ENCODE measurements around the gene PTCD3. TPM values are rescaled to one million over a fixed set of nuclear protein-coding genes. Genes with fewer than 3 reads are reported as not detected.

The PTCD3 gene
- polyA plus RNA-seq, 1 donor from 2014 or later: 214 TPM

- TF ChIP-seq POLR2AphosphoS5 (IDR thresholded peaks at IDR 0.05) (no peak), EZH2 (IDR thresholded peaks at IDR 0.05; ENCODE audit: borderline replicate concordance, insufficient read depth, low read length, poor library complexity, severe bottlenecking) (no peak), EP300 (conservative IDR thresholded peaks at IDR 0.05; ENCODE audit: poor library complexity, severe bottlenecking) (no peak)
These were observed 39.9 kb upstream of the PTCD3 start (continued) for GRCh38 chr2:86066007-86066578.

- no peaks in the 10 kb centered on the region for H3K27me3 ChIP-seq (ENCODE audit: insufficient read depth, low read depth, low read length)
- no peaks in the 10 kb centered on the region for H3K9me2 ChIP-seq (ENCODE audit: insufficient read depth, low read length)
- H3K27ac ChIP-seq (ENCODE audit: low read length): no peak overlapping the region
- H3K36me3 ChIP-seq (ENCODE audit: insufficient read depth, low read length): peaks cover 10% of the 10 kb centered on the region
- H3K4me3 ChIP-seq (ENCODE audit: low read length): no peak overlapping the region
- H3K9ac ChIP-seq (ENCODE audit: low read length): no peak overlapping the region
- H4K20me1 ChIP-seq (ENCODE audit: insufficient read depth): no peaks in the 10 kb centered on the region
- no peak overlapping the region for H3K4me2 ChIP-seq (ENCODE audit: low read length)
- no peaks in the 10 kb centered on the region for H3K79me2 ChIP-seq (replicated peaks; ENCODE audit: insufficient read depth, low read length)
- H2AFZ ChIP-seq (ENCODE audit: low read depth, low read length): no peak overlapping the region
- no peaks in the 10 kb centered on the region for H3F3A ChIP-seq (ENCODE audit: insufficient read depth, low read length, poor library complexity, severe bottlenecking)
- no peak for TF ChIP-seq EZH2 (IDR thresholded peaks at IDR 0.05; ENCODE audit: borderline replicate concordance, insufficient read depth, low read length, poor library complexity, severe bottlenecking)
- TF ChIP-seq MXI1 (conservative IDR thresholded peaks at IDR 0.05; ENCODE audit: poor library complexity, severe bottlenecking): no peak
- no peak for TF ChIP-seq EP300 (conservative IDR thresholded peaks at IDR 0.05; ENCODE audit: poor library complexity, severe bottlenecking)
- no peak for TF ChIP-seq RAD21 (conservative IDR thresholded peaks at IDR 0.05)
- no peak for TF ChIP-seq TAF1 (IDR thresholded peaks at IDR 0.05; ENCODE audit: low read depth)
- no peak for TF ChIP-seq POLR2AphosphoS5 (IDR thresholded peaks at IDR 0.05)
- TF ChIP-seq CTCF (IDR thresholded peaks at IDR 0.05; ENCODE audit: poor library complexity, severe bottlenecking): no peak
- TF ChIP-seq, protein P1, sequence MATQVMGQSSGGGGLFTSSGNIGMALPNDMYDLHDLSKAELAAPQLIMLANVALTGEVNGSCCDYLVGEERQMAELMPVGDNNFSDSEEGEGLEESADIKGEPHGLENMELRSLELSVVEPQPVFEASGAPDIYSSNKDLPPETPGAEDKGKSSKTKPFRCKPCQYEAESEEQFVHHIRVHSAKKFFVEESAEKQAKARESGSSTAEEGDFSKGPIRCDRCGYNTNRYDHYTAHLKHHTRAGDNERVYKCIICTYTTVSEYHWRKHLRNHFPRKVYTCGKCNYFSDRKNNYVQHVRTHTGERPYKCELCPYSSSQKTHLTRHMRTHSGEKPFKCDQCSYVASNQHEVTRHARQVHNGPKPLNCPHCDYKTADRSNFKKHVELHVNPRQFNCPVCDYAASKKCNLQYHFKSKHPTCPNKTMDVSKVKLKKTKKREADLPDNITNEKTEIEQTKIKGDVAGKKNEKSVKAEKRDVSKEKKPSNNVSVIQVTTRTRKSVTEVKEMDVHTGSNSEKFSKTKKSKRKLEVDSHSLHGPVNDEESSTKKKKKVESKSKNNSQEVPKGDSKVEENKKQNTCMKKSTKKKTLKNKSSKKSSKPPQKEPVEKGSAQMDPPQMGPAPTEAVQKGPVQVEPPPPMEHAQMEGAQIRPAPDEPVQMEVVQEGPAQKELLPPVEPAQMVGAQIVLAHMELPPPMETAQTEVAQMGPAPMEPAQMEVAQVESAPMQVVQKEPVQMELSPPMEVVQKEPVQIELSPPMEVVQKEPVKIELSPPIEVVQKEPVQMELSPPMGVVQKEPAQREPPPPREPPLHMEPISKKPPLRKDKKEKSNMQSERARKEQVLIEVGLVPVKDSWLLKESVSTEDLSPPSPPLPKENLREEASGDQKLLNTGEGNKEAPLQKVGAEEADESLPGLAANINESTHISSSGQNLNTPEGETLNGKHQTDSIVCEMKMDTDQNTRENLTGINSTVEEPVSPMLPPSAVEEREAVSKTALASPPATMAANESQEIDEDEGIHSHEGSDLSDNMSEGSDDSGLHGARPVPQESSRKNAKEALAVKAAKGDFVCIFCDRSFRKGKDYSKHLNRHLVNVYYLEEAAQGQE (IDR thresholded peaks at IDR 0.05; ENCODE audit: borderline replicate concordance): no peak
- no peak for TF ChIP-seq SMC3 (conservative IDR thresholded peaks at IDR 0.05; ENCODE audit: poor library complexity)
- peaks cover 5% of the 10 kb centered on the region for H3K9me3 ChIP-seq (ENCODE audit: low read length)
These were observed 39.1 kb upstream of the PTCD3 start for GRCh38 chr2:86066915-86067314.

GRCh38 chr2:86068136-86068588 is 37.9 kb upstream of the PTCD3 start:
- no peak overlapping the region for H2AFZ ChIP-seq (ENCODE audit: low read depth, low read length)
- H3K9ac ChIP-seq (ENCODE audit: low read length): no peak overlapping the region
- H3K36me3 ChIP-seq (ENCODE audit: insufficient read depth, low read length): peaks cover 10% of the 10 kb centered on the region
- H3K79me2 ChIP-seq (replicated peaks; ENCODE audit: insufficient read depth, low read length): no peaks in the 10 kb centered on the region
- no peak overlapping the region for H3K27ac ChIP-seq (ENCODE audit: low read length)
- peaks cover 5% of the 10 kb centered on the region for H3K9me3 ChIP-seq (ENCODE audit: low read length)
- TF ChIP-seq POLR2AphosphoS5 (IDR thresholded peaks at IDR 0.05) (no peak), TAF1 (IDR thresholded peaks at IDR 0.05; ENCODE audit: low read depth) (no peak), EP300 (conservative IDR thresholded peaks at IDR 0.05; ENCODE audit: poor library complexity, severe bottlenecking) (no peak), SMC3 (conservative IDR thresholded peaks at IDR 0.05; ENCODE audit: poor library complexity) (no peak), MXI1 (conservative IDR thresholded peaks at IDR 0.05; ENCODE audit: poor library complexity, severe bottlenecking) (no peak), CTCF (IDR thresholded peaks at IDR 0.05; ENCODE audit: poor library complexity, severe bottlenecking) (no peak), EZH2 (IDR thresholded peaks at IDR 0.05; ENCODE audit: borderline replicate concordance, insufficient read depth, low read length, poor library complexity, severe bottlenecking) (no peak), RAD21 (conservative IDR thresholded peaks at IDR 0.05) (no peak)
- TF ChIP-seq, protein P1 (IDR thresholded peaks at IDR 0.05; ENCODE audit: borderline replicate concordance): no peak
- no peak overlapping the region for H3K4me3 ChIP-seq (ENCODE audit: low read length)
- no peaks in the 10 kb centered on the region for H4K20me1 ChIP-seq (ENCODE audit: insufficient read depth)
- no peaks in the 10 kb centered on the region for H3F3A ChIP-seq (ENCODE audit: insufficient read depth, low read length, poor library complexity, severe bottlenecking)
- H3K27me3 ChIP-seq (ENCODE audit: insufficient read depth, low read depth, low read length): no peaks in the 10 kb centered on the region
- no peak overlapping the region for H3K4me2 ChIP-seq (ENCODE audit: low read length)
- no peaks in the 10 kb centered on the region for H3K9me2 ChIP-seq (ENCODE audit: insufficient read depth, low read length)
